Thymus (tissue), 11 donors: ENCODE results near the gene KANK4. TPM values are rescaled to one million over a fixed set of nuclear protein-coding genes. Genes with fewer than 3 reads are reported as not detected.

Source experiments
- DNase-seq, 9 donors: peaks; one replicate each; pipeline ENCODE4 v3.0.0-alpha.2; 2013; ENCODE audit warnings: low spot score in 9 of 9, low read depth in 6 of 9, missing footprints in 1 of 9
- H3K27ac ChIP-seq, 2 donors: one replicate each; pipeline ENCODE4 v1.5.1; 2013; ENCODE audit warnings: control low read depth in 1 of 2, low read depth in 1 of 2, low read length in 1 of 2, mild to moderate bottlenecking in 1 of 2, moderate library complexity in 1 of 2
- H3K27me3 ChIP-seq, 2 donors: one replicate each; pipeline ENCODE4 v1.5.1; 2013; ENCODE audit warnings: low read length in 1 of 2; ENCODE audit not compliant: control insufficient read depth in 2 of 2, insufficient read depth in 1 of 2
- H3K36me3 ChIP-seq, 2 donors: one replicate each; pipeline ENCODE4 v1.5.1; 2013; ENCODE audit warnings: low read length in 1 of 2, mild to moderate bottlenecking in 1 of 2, moderate library complexity in 1 of 2; ENCODE audit not compliant: control insufficient read depth in 2 of 2, insufficient read depth in 2 of 2
- H3K4me1 ChIP-seq, 2 donors: one replicate each; pipeline ENCODE4 v1.5.1; 2013; ENCODE audit warnings: low read length in 2 of 2; ENCODE audit not compliant: control insufficient read depth in 2 of 2, insufficient read depth in 2 of 2
- H3K4me3 ChIP-seq, 2 donors: one replicate each; pipeline ENCODE4 v1.5.1; 2013; ENCODE audit warnings: low read length in 2 of 2, control low read depth in 1 of 2, mild to moderate bottlenecking in 1 of 2
- H3K9me3 ChIP-seq, 2 donors: one replicate each; pipeline ENCODE4 v1.5.1; 2013; ENCODE audit warnings: low read length in 1 of 2, mild to moderate bottlenecking in 1 of 2; ENCODE audit not compliant: control insufficient read depth in 2 of 2, insufficient read depth in 1 of 2
- WGBS: extraction: QIAGEN DNeasy Blood & Tissue Kit; methylation state at CpG from one replicate; pipeline ENCODE4 v1.1.7; 2013; 5-methylcytosine and 5-hydroxymethylcytosine counted together
- polyA plus RNA-seq: library from polyadenylated mRNA; stranded (reverse); fragments of 200-250 nt; gene quantifications from one replicate; pipeline ENCODE4 v1.2.3, GENCODE V29; 2013
- total RNA-seq: library from RNA; stranded (reverse); fragments of 120-200 nt; gene quantifications from one replicate; pipeline ENCODE4 v1.2.4, GENCODE V29; 2013
- donor health status: healthy.

KANK4 gene
- total and polyA plus RNA-seq, 2 donors: 0.21 to 0.99 TPM

DNA sequence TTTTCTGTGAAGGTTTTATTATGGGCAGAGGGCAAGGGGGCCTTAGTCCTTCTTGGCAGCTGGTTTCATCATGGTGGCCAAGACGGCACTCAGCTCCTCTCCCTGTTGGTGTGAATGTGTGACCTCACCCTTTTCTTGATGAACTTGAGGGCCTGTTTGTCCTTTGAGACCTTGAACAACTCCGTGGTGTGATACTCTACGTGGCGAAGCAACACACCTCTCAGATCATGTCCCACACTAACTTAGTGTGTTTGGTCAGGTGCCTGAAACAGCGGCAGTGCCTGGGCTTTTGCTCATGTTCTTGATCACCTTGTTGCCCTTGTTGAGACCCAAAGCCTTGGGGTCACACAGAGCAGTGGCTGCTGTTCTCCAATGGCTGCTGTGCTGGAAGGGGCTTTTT, 111.1 kb downstream of the KANK4 start:
- no peak for DNase-seq
- H3K36me3 ChIP-seq: no peaks in the 10 kb centered on the region
- over 99% methylated on average over 5 of the region's 5 CpGs for WGBS
- no peaks in the 10 kb centered on the region for H3K27me3 ChIP-seq
- no peak overlapping the region for H3K27ac ChIP-seq
- H3K4me1 ChIP-seq: no peaks in the 10 kb centered on the region
- H3K9me3 ChIP-seq: peaks cover 0 to 2% of the 10 kb centered on the region in 2 donors
- no peak overlapping the region for H3K4me3 ChIP-seq

- Histone ChIP-seq H3K36me3 (no peaks in the 10 kb centered on the region), H3K27ac (no peak overlapping the region), H3K9me3 (peaks cover 0 to 2% of the 10 kb centered on the region in 2 donors), H3K4me3 (no peak overlapping the region), H3K4me1 (no peaks in the 10 kb centered on the region), H3K27me3 (no peaks in the 10 kb centered on the region)
- 100% methylated on average over 2 of the region's 2 CpGs for WGBS
- no peak for DNase-seq
These were observed 112.0 kb downstream of the KANK4 start for GRCh38 chr1:62207187-62207586.

- H3K27me3 ChIP-seq: peaks cover 16 to 46% of the 10 kb centered on the region in 2 donors
- WGBS: 63% methylated on average over 3 of the region's 3 CpGs
- DNase-seq: no peak
These were observed 120.5 kb downstream of the KANK4 start for GRCh38 chr1:62198781-62199125.

GRCh38 chr1:62198069-62198780, 121.0 kb downstream of the KANK4 start:
- H3K27ac ChIP-seq: no peak overlapping the region
- peaks cover 0 to 2% of the 10 kb centered on the region in 2 donors for H3K9me3 ChIP-seq
- no peak overlapping the region for H3K4me3 ChIP-seq
- DNase-seq: no peak
- WGBS: 44% methylated on average over 14 of the region's 14 CpGs
- peaks cover 16 to 51% of the 10 kb centered on the region in 2 donors for H3K27me3 ChIP-seq
- no peaks in the 10 kb centered on the region for H3K36me3 ChIP-seq
- H3K4me1 ChIP-seq: peaks cover 0 to 3% of the 10 kb centered on the region in 2 donors

More at GRCh38 chr1:62198781-62199125, 120.5 kb downstream of the KANK4 start:
- H3K27ac ChIP-seq: no peak overlapping the region
- H3K9me3 ChIP-seq: peaks cover 0 to 2% of the 10 kb centered on the region in 2 donors
- no peaks in the 10 kb centered on the region for H3K36me3 ChIP-seq
- no peak overlapping the region for H3K4me3 ChIP-seq
- peaks cover 0 to 3% of the 10 kb centered on the region in 2 donors for H3K4me1 ChIP-seq

GRCh38 chr1:62196086-62196690, 123.0 kb downstream of the KANK4 start:
- DNase-seq: no peak
- Histone ChIP-seq H3K9me3 (peaks cover 0 to 2% of the 10 kb centered on the region in 2 donors), H3K4me1 (peaks cover 0 to 3% of the 10 kb centered on the region in 2 donors), H3K36me3 (no peaks in the 10 kb centered on the region), H3K27ac (no peak overlapping the region), H3K4me3 (no peak overlapping the region), H3K27me3 (peaks cover 16 to 51% of the 10 kb centered on the region in 2 donors)
- 90% methylated on average over 17 of the region's 17 CpGs for WGBS

DNA sequence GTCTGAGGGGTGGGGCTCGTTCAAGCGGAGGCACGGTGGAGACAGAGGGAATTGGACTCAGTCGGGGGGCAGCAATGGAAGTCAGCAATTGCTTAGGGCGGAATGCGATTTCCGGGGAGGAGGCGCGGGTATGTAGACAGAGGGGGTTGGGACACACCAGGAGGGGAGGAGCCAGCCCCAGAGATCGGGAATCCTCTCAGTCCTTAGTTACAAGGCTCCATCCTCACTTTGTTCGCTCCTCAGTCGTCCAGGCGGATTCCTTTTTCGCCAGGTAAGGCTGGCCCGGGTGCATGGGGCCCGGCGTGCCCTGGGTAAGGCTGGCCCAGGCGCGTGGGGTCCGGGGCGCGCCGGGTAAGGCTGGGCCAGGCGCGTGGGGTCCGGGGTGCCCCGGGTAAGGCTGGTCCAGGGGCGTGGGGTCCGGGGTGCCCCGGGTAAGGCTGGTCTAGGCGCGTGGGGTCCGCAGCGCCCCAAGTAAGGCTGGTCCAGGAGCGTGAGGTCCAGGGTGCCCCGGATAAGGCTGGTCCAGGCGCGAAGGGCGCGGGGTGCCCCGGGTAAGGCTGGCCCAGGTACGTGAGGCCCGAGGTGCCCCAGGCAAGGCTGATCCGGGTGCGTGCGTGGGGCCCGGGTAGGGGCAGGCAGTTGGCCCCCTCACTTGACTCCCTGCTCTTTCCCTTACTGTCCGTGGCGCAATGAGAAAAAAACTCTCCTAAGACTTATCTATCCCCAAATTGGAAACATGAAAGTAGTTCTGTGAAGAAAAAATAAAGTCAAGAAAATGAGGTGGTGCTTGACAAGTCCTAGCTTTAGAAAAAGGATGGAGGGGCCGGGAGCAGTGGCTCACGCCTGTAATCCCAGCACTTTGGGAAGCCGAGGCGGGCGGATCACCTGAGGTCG, 124.3 kb downstream of the KANK4 start, which contains the start of gene L1TD1:
Gene L1TD1 (plus strand): TSS at position 199 of the 894 bp plus-strand sequence. CDS start 11,780 bp downstream, outside the sequence.
- WGBS: 19% methylated on average over 55 of the region's 55 CpGs
- H3K36me3 ChIP-seq: no peaks in the 10 kb centered on the region
- H3K27me3 ChIP-seq: peaks cover 16 to 51% of the 10 kb centered on the region in 2 donors
- DNase-seq: no peak
- H3K27ac ChIP-seq: no peak within 1 kb of the TSS
- peak within 1 kb of the TSS in 1 of 2 donors; percentile 22 for H3K4me3 ChIP-seq
- H3K9me3 ChIP-seq: peaks cover 0 to 2% of the 10 kb centered on the region in 2 donors
- peaks cover 0 to 3% of the 10 kb centered on the region in 2 donors for H3K4me1 ChIP-seq

DNA sequence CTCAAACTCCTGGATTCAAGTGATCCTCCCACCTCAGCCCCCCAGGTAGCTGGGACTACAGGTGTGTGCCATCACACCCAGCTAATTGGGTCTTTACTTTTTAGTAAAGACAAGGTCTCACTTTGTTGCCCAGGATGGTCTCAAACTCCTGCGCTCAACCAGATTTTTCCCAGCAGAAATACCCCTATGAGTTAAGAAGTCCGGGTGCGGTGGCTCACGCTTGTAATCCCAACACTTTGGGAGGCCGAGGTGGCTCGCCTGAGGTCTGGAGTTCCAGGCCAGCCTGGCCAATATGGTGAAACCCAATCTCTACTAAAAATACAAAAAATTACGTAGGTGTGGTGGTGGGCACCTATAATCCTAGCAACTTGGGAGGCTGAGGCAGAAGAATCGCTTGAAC, 131.1 kb downstream of the KANK4 start:
- WGBS: 96% methylated on average over 8 of the region's 8 CpGs
- no peak for DNase-seq
- no peaks in the 10 kb centered on the region for H3K36me3 ChIP-seq

DNA sequence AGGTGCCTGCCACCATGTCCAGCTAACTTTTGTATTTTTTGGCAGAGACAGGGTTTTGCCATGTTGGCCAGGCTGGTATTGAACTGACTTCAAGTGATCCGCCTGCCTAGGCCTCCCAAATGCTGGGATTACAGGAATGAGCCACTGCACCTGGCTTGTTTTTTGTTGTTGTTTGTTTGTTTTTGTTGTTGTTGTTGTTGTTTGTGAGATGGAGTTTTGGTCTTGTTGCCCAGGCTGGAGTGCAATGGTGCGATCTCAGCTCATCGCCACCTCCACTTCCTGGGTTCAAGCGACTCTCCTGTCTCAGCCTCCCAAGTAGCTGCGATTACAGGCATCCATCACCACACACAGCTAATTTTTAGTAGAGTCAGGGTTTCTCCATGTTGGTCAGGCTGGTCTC, 131.7 kb downstream of the KANK4 start:
- H3K27ac ChIP-seq: no peak overlapping the region
- no peaks in the 10 kb centered on the region for H3K36me3 ChIP-seq
- no peak for DNase-seq
- no peaks in the 10 kb centered on the region for H3K9me3 ChIP-seq
- H3K27me3 ChIP-seq: no peaks in the 10 kb centered on the region
- H3K4me1 ChIP-seq: peaks cover 0 to 3% of the 10 kb centered on the region in 2 donors
- no peak overlapping the region for H3K4me3 ChIP-seq
- WGBS: 98% methylated on average over 5 of the region's 5 CpGs

More for the DNA sequence above, 131.1 kb downstream of the KANK4 start:
- Histone ChIP-seq H3K27me3 (no peaks in the 10 kb centered on the region), H3K4me1 (peaks cover 0 to 3% of the 10 kb centered on the region in 2 donors), H3K27ac (no peak overlapping the region), H3K9me3 (no peaks in the 10 kb centered on the region), H3K4me3 (no peak overlapping the region)
